NCI-H82 treated with DMSO at 0.1 percent for 48 hours (cell line): ENCODE data around the gene KLHL11.
"Not testable (repeated sequence)": the region's sequence is repeated elsewhere in the genome, so short reads cannot be mapped to it uniquely, and the experiment has no call there.

Source experiments
- DNase-seq: peaks from one replicate; lab custom pipeline; 2025; ENCODE audit not compliant: unreplicated experiment; lab: John Stamatoyannopoulos, UW

KLHL11 gene

GRCh38 chr17:41837761-41838538 lies 27.3 kb downstream of the KLHL11 start, which contains the start of gene KLHL10:
Gene KLHL10 (plus strand): TSS chr17:41837825. CDS start chr17:41837933, 108 bp downstream.
- no peak for DNase-seq

GRCh38 chr17:41836550-41837196 lies 28.6 kb downstream of the KLHL11 start:
- no peak for DNase-seq

GRCh38 chr17:41835800-41836549 lies 29.2 kb downstream of the KLHL11 start, which contains the start of gene NT5C3B:
Gene NT5C3B (minus strand): TSS chr17:41836232. CDS start chr17:41836193, 39 bp downstream.
- no peak for DNase-seq

- peak; percentile 9 for DNase-seq
Observed at GRCh38 chr17:41835214-41835799, 29.9 kb downstream of the KLHL11 start.

- DNase-seq = not testable (repeated sequence)
Observed at GRCh38 chr17:41829961-41830360, 35.3 kb downstream of the KLHL11 start.

- no peak for DNase-seq
Observed at GRCh38 chr17:41825175-41825845, 39.9 kb downstream of the KLHL11 start.

- no peak for DNase-seq
Observed at GRCh38 chr17:41824086-41824485, 41.1 kb downstream of the KLHL11 start.

- no peak for DNase-seq
Observed at GRCh38 chr17:41823580-41823979, 41.6 kb downstream of the KLHL11 start.

GRCh38 chr17:41823141-41823524 lies 42.1 kb downstream of the KLHL11 start:
- DNase-seq = no peak

GRCh38 chr17:41822216-41823140 lies 42.7 kb downstream of the KLHL11 start:
- DNase-seq = no peak

- DNase-seq = no peak
Observed at GRCh38 chr17:41821776-41822175, 43.4 kb downstream of the KLHL11 start.

- no peak for DNase-seq
Observed at GRCh38 chr17:41818024-41818423, 47.2 kb downstream of the KLHL11 start.

GRCh38 chr17:41816637-41817320 lies 48.4 kb downstream of the KLHL11 start:
- no peak for DNase-seq

- DNase-seq = no peak
Observed at GRCh38 chr17:41814195-41814594, 51.0 kb downstream of the KLHL11 start.

GRCh38 chr17:41813699-41814124 lies 51.5 kb downstream of the KLHL11 start:
- DNase-seq = no peak

- no peak for DNase-seq
Observed at GRCh38 chr17:41813152-41813680, 52.0 kb downstream of the KLHL11 start.

- DNase-seq = peak; percentile 71
Observed at GRCh38 chr17:41812381-41813151, 52.7 kb downstream of the KLHL11 start, which contains the start of gene FKBP10. Gene FKBP10 (plus strand): TSS chr17:41813004. CDS start chr17:41813035, 31 bp downstream.
